ENCODE results near the gene SAV1. TPM values are rescaled to one million over a fixed set of nuclear protein-coding genes. Genes with fewer than 3 reads are reported as not detected.

Gene SAV1
- total RNA-seq, 1 experiment from 2014 or later: 64.1 TPM

- DNase-seq (ENCODE audit: low spot score): no peak
- H3K9me3 Mint-ChIP-seq: no peaks in the 10 kb centered on the region
- ATAC-seq: no peak
- no peak overlapping the region for H3K4me3 Mint-ChIP-seq
- TF ChIP-seq USF1 (CRISPR knock-in tag; IDR thresholded peaks at IDR 0.05) (no peak), ATF2 (CRISPR knock-in tag; IDR thresholded peaks at IDR 0.05; ENCODE audit: borderline replicate concordance, low read depth) (no peak), NR1H2 (CRISPR knock-in tag; IDR thresholded peaks at IDR 0.05) (no peak), NFATC4 (CRISPR knock-in tag; IDR thresholded peaks at IDR 0.05) (no peak), ATF1 (CRISPR knock-in tag; IDR thresholded peaks at IDR 0.05) (no peak)
- CTCF ChIA-PET: no interaction called here
- H3K4me1 Mint-ChIP-seq: peaks cover 15% of the 10 kb centered on the region
- H3K27ac Mint-ChIP-seq: no peak overlapping the region
- POLR2A ChIA-PET: no interaction called here
- H3K27me3 Mint-ChIP-seq (ENCODE audit: low read depth): no peaks in the 10 kb centered on the region
- no peaks in the 10 kb centered on the region for H3K36me3 Mint-ChIP-seq
These were observed 7.5 kb upstream of the SAV1 start for GRCh38 chr14:50675597-50675996.

- Mint-ChIP-seq H3K9me3 (no peaks in the 10 kb centered on the region), H3K4me1 (peaks cover 9% of the 10 kb centered on the region), H3K36me3 (no peaks in the 10 kb centered on the region), H3K27ac (no peak overlapping the region), H3K4me3 (peak overlapping the region; percentile 18; the same call in 1 of the 2 replicates), H3K27me3 (ENCODE audit: low read depth) (no peaks in the 10 kb centered on the region)
- no peak for TF ChIP-seq E2F5 (CRISPR knock-in tag; IDR thresholded peaks at IDR 0.05)
- no peak for TF ChIP-seq FOXJ3 (CRISPR knock-in tag; IDR thresholded peaks at IDR 0.05; ENCODE audit: borderline replicate concordance)
- no peak for TF ChIP-seq CREM (CRISPR knock-in tag; IDR thresholded peaks at IDR 0.05)
- no peak for TF ChIP-seq CDX4 (CRISPR knock-in tag; IDR thresholded peaks at IDR 0.05; ENCODE audit: borderline replicate concordance)
- no peak for TF ChIP-seq NFE2L1 (CRISPR knock-in tag; IDR thresholded peaks at IDR 0.05)
- no peak for TF ChIP-seq FOXP1 (CRISPR knock-in tag; IDR thresholded peaks at IDR 0.05; ENCODE audit: borderline replicate concordance)
- POLR2A ChIA-PET: no interaction called here
- DNase-seq (ENCODE audit: low spot score): no peak
- ATAC-seq: no peak
- CTCF ChIA-PET: interaction anchor here (1.8 kb wide), 1 partner anchor 111 kb away, joined by 4 read pairs; the partner anchor contains the start of gene ATL1
These were observed 2.8 kb upstream of the SAV1 start for GRCh38 chr14:50670866-50671256.

- H3K9me3 Mint-ChIP-seq: no peaks in the 10 kb centered on the region
- ATAC-seq (peak; percentile 29), DNase-seq (ENCODE audit: low spot score) (no peak)
- H3K36me3 Mint-ChIP-seq: peaks cover under 1% of the 10 kb centered on the region; the same call in 1 of the 2 replicates
- TF ChIP-seq ZNF532 (CRISPR knock-in tag; IDR thresholded peaks at IDR 0.05; ENCODE audit: borderline replicate concordance): no peak
- TF ChIP-seq ZNF317 (CRISPR knock-in tag; IDR thresholded peaks at IDR 0.05; ENCODE audit: borderline replicate concordance, low read depth): no peak
- TF ChIP-seq FOXJ3 (CRISPR knock-in tag; IDR thresholded peaks at IDR 0.05; ENCODE audit: borderline replicate concordance): no peak
- no peak for TF ChIP-seq ZNF396 (CRISPR knock-in tag; IDR thresholded peaks at IDR 0.05; ENCODE audit: borderline replicate concordance)
- no peak for TF ChIP-seq CREB1 (CRISPR knock-in tag; IDR thresholded peaks at IDR 0.05)
- no peak for TF ChIP-seq GTF2I (CRISPR knock-in tag; conservative IDR thresholded peaks at IDR 0.05)
- no peak for TF ChIP-seq HMGA2 (CRISPR knock-in tag; IDR thresholded peaks at IDR 0.05)
- TF ChIP-seq IRF2 (CRISPR knock-in tag; IDR thresholded peaks at IDR 0.05; ENCODE audit: borderline replicate concordance, low read depth): no peak
- no peaks in the 10 kb centered on the region for H3K27me3 Mint-ChIP-seq (ENCODE audit: low read depth)
- H3K4me3 Mint-ChIP-seq: peak overlapping the region; percentile 18; the same call in 1 of the 2 replicates
- H3K27ac Mint-ChIP-seq: no peak overlapping the region
- H3K4me1 Mint-ChIP-seq: peaks cover 11% of the 10 kb centered on the region
- ChIA-PET POLR2A (no interaction called here), CTCF (interaction anchor here (1.8 kb wide), 1 partner anchor 110 kb away, joined by 4 read pairs; the partner anchor contains the start of gene ATL1)
These were observed 2.2 kb upstream of the SAV1 start for GRCh38 chr14:50670196-50670865.
